Measurements from ENCODE around the gene AZI2. TPM values are rescaled to one million over a fixed set of nuclear protein-coding genes. Genes with fewer than 3 reads are reported as not detected.
A peak's percentile ranks its signal among the peaks of the same experiment; 100 is the strongest.

Gene AZI2
- total RNA-seq, 1 donor from 2014 or later: 40.4 TPM

DNA sequence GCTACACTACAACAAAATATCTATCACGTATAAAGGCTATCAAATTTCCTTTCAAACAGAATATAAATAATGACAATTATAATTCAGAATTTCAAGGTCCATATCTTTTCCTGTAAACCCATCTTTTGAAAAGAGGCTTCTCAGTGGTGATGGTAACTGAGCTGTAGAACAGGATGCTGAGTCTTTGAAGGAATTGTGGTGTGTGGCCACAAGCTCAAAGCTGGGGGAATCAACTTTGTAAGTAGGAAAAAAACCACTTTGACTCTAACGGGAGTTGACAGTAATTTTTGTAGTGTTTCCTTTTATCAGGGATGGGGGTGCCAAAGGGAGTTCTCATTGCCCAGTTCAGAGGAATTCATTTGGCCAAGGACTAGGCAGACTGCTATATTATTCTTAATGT lies 13.4 kb downstream of the AZI2 start:
- Histone ChIP-seq H3K36me3 (ENCODE audit: control insufficient read depth, insufficient read depth, low read length) (no peaks in the 10 kb centered on the region), H3K4me3 (ENCODE audit: low read depth, low read length) (no peak overlapping the region), H3K27me3 (ENCODE audit: control insufficient read depth, insufficient read depth, low read length) (no peaks in the 10 kb centered on the region)
- no peak for DNase-seq (ENCODE audit: low read depth)
- no peak for TF ChIP-seq CTCF (IDR thresholded peaks at IDR 0.05; ENCODE audit: insufficient read depth, low read length, poor library complexity, severe bottlenecking)

- Histone ChIP-seq H3K36me3 (ENCODE audit: control insufficient read depth, insufficient read depth, low read length) (no peaks in the 10 kb centered on the region), H3K4me3 (ENCODE audit: low read depth, low read length) (no peak overlapping the region), H3K27me3 (ENCODE audit: control insufficient read depth, insufficient read depth, low read length) (no peaks in the 10 kb centered on the region)
- TF ChIP-seq CTCF (IDR thresholded peaks at IDR 0.05; ENCODE audit: insufficient read depth, low read length, poor library complexity, severe bottlenecking): no peak
- DNase-seq (ENCODE audit: low read depth): no peak
Measured at GRCh38 chr3:28334552-28334951, 14.1 kb downstream of the AZI2 start.

GRCh38 chr3:28328188-28329151 lies 20.2 kb downstream of the AZI2 start:
- H3K36me3 ChIP-seq (ENCODE audit: control insufficient read depth, insufficient read depth, low read length): no peaks in the 10 kb centered on the region
- DNase-seq (ENCODE audit: low read depth): no peak
- no peak overlapping the region for H3K4me3 ChIP-seq (ENCODE audit: low read depth, low read length)
- TF ChIP-seq CTCF (IDR thresholded peaks at IDR 0.05; ENCODE audit: insufficient read depth, low read length, poor library complexity, severe bottlenecking): peak; percentile 32
- H3K27me3 ChIP-seq (ENCODE audit: control insufficient read depth, insufficient read depth, low read length): no peaks in the 10 kb centered on the region

DNA sequence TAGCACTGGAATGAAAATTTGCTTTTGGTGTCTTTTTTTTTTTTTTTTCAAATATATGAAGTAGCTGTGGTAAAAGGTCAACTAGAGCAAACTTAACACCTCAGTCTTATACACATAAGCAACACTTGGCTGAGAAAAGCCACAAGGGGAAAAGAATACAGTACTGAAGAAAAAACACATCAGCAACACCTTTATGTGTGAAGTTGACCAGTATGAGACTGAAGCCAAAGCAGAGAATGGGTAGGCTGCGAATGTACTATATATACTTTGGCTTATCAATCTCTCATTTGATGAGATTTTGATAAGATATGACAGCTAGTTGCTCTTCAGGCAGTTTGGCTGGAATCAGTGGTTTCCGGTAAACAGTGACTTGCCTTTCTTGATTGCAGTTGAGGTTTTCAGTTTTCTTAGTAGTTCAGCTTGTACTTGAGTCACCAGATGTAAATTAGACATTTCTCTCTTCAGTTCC lies 22.1 kb downstream of the AZI2 start:
- H3K27me3 ChIP-seq (ENCODE audit: control insufficient read depth, insufficient read depth, low read length): no peaks in the 10 kb centered on the region
- H3K4me3 ChIP-seq (ENCODE audit: low read depth, low read length): no peak overlapping the region
- no peak for TF ChIP-seq CTCF (IDR thresholded peaks at IDR 0.05; ENCODE audit: insufficient read depth, low read length, poor library complexity, severe bottlenecking)
- H3K36me3 ChIP-seq (ENCODE audit: control insufficient read depth, insufficient read depth, low read length): no peaks in the 10 kb centered on the region
- DNase-seq (ENCODE audit: low read depth): no peak

DNA sequence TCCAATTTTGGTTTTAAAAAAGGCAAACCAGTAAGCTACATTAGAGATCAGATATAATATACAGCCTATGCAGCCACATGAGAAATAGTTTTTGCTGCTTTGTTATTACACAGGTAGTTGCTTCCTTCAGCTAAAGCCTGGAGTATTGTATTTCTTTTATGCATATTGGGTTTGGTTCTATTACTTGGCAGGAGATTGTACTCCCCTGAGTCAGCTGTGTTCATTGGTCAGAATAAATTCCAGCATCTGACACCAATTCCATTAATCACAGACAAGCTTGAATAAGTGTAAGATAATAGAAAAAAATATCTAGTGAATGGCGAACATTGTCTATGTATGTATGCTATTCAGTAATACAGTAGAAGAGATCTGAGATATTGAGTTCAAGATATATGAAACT lies 26.2 kb downstream of the AZI2 start:
- H3K27me3 ChIP-seq (ENCODE audit: control insufficient read depth, insufficient read depth, low read length): no peaks in the 10 kb centered on the region
- DNase-seq (ENCODE audit: low read depth): no peak
- H3K36me3 ChIP-seq (ENCODE audit: control insufficient read depth, insufficient read depth, low read length): no peaks in the 10 kb centered on the region
- TF ChIP-seq CTCF (IDR thresholded peaks at IDR 0.05; ENCODE audit: insufficient read depth, low read length, poor library complexity, severe bottlenecking): no peak
- no peak overlapping the region for H3K4me3 ChIP-seq (ENCODE audit: low read depth, low read length)
